ENCODE measurements around the gene COLEC11.

The COLEC11 gene

DNA sequence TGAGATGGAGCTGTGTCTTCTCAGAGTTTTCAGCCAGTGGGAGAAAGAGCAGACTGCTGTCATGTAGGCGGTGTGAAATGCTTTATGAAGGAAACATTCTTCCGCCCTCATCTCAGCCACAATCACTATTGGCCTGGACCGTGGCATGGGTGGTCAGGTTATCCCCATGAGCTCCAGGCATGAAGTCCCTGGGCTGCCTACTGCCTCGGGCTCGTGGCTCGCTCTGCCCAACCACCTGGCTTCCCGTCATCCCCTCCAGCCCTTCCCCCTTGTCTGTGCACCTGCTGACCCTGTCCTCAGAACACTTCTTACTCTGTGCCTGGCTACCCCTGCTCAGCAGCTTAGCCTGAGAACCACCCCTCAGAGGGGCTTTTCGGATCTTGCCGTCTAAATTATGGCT is 15.5 kb downstream of the COLEC11 start:
- no peak overlapping the region for H3K9ac ChIP-seq (ENCODE audit: low read length)
- no peak overlapping the region for H3K4me2 ChIP-seq (ENCODE audit: low read depth, low read length, poor library complexity, severe bottlenecking)
- peak overlapping the region; percentile 59 for H3K27ac ChIP-seq (ENCODE audit: low read depth, low read length)
- no peak overlapping the region for H3K4me3 ChIP-seq (ENCODE audit: insufficient read depth, low read length, poor library complexity, severe bottlenecking)
- no peaks in the 10 kb centered on the region for H4K20me1 ChIP-seq (ENCODE audit: low read depth, low read length)
- no peaks in the 10 kb centered on the region for H3K36me3 ChIP-seq (ENCODE audit: low read length)
- H2AFZ ChIP-seq (ENCODE audit: low read depth, low read length, severe bottlenecking): no peak overlapping the region
- no peaks in the 10 kb centered on the region for H3K79me2 ChIP-seq (ENCODE audit: insufficient read depth, low read length)
- H3K9me2 ChIP-seq (replicated peaks; ENCODE audit: insufficient read depth, low read length): no peaks in the 10 kb centered on the region
- no peaks in the 10 kb centered on the region for H3F3A ChIP-seq (ENCODE audit: insufficient read depth)
- no peaks in the 10 kb centered on the region for H3K27me3 ChIP-seq (ENCODE audit: low read length)
- H3K9me3 ChIP-seq (ENCODE audit: insufficient read depth, low read length): no peaks in the 10 kb centered on the region
- TF ChIP-seq EZH2phosphoT487 (conservative IDR thresholded peaks at IDR 0.05; ENCODE audit: low read length): no peak
- TF ChIP-seq, protein P1, sequence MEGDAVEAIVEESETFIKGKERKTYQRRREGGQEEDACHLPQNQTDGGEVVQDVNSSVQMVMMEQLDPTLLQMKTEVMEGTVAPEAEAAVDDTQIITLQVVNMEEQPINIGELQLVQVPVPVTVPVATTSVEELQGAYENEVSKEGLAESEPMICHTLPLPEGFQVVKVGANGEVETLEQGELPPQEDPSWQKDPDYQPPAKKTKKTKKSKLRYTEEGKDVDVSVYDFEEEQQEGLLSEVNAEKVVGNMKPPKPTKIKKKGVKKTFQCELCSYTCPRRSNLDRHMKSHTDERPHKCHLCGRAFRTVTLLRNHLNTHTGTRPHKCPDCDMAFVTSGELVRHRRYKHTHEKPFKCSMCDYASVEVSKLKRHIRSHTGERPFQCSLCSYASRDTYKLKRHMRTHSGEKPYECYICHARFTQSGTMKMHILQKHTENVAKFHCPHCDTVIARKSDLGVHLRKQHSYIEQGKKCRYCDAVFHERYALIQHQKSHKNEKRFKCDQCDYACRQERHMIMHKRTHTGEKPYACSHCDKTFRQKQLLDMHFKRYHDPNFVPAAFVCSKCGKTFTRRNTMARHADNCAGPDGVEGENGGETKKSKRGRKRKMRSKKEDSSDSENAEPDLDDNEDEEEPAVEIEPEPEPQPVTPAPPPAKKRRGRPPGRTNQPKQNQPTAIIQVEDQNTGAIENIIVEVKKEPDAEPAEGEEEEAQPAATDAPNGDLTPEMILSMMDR (IDR thresholded peaks at IDR 0.05; ENCODE audit: insufficient read depth, low read length, poor library complexity, severe bottlenecking): no peak

DNA sequence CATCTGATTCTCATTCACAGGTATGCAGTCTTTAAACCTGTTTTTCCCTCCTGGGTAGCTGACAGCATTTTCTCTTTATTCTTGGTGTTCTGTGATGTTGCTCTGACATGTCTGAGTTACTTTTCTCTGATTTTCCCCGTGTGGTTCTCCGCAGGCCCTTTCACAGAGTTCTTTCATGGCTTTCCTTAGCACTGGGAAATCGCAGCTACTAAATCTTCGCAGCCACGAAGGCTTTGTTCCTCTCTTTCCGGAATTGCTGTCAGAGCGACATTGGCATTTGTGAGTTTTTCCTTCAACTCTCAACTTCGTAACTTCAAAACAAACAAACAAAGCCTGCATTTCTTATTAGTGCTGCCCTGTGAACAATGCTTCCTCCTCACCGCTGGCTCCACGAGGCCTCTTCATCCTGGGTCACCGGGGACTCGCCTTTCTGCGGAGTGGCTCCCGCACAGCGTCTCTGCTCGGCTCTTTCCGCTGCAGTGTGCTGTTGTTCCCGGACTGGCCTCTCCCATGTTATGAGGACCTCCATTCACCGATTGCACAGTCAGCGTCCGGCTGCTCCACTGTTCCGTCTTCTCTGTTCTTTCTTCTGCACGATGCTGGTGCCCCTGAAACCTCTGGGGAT is 16.1 kb downstream of the COLEC11 start:
- Histone ChIP-seq H3K9me3 (ENCODE audit: insufficient read depth, low read length) (no peaks in the 10 kb centered on the region), H3K4me3 (ENCODE audit: insufficient read depth, low read length, poor library complexity, severe bottlenecking) (no peak overlapping the region), H3K27me3 (ENCODE audit: low read length) (no peaks in the 10 kb centered on the region), H3F3A (ENCODE audit: insufficient read depth) (no peaks in the 10 kb centered on the region), H4K20me1 (ENCODE audit: low read depth, low read length) (no peaks in the 10 kb centered on the region), H3K27ac (ENCODE audit: low read depth, low read length) (peak overlapping the region; percentile 59; the same call in 1 of the 2 replicates), H2AFZ (ENCODE audit: low read depth, low read length, severe bottlenecking) (no peak overlapping the region), H3K36me3 (ENCODE audit: low read length) (no peaks in the 10 kb centered on the region), H3K79me2 (ENCODE audit: insufficient read depth, low read length) (no peaks in the 10 kb centered on the region), H3K9ac (ENCODE audit: low read length) (no peak overlapping the region), H3K9me2 (replicated peaks; ENCODE audit: insufficient read depth, low read length) (no peaks in the 10 kb centered on the region), H3K4me2 (ENCODE audit: low read depth, low read length, poor library complexity, severe bottlenecking) (no peak overlapping the region)
- TF ChIP-seq EZH2phosphoT487 (conservative IDR thresholded peaks at IDR 0.05; ENCODE audit: low read length): no peak
- TF ChIP-seq, protein P1 (IDR thresholded peaks at IDR 0.05; ENCODE audit: insufficient read depth, low read length, poor library complexity, severe bottlenecking): no peak

DNA sequence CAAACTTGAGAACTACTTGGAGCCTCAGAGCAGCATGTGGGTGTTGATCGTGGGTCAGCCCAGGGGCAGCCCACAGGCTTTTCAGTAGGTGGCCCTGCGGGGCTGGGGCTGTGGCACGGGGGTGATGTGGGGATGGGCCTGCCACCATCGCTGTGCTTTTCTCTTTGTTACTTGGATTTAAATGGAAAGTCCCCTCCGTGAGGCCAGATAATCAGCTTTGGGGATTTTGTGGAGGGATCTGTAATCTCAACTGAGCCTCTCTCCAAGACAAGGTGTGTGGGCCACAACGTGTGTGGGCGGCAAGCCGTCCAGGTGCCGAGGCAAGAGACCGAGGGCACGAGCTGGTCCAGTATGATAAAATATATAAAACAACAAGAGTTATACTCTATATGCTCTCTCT is 16.7 kb downstream of the COLEC11 start:
- Histone ChIP-seq H3K4me2 (ENCODE audit: low read depth, low read length, poor library complexity, severe bottlenecking) (no peak overlapping the region), H3K27ac (ENCODE audit: low read depth, low read length) (no peak overlapping the region), H3K9me3 (ENCODE audit: insufficient read depth, low read length) (no peaks in the 10 kb centered on the region), H2AFZ (ENCODE audit: low read depth, low read length, severe bottlenecking) (no peak overlapping the region), H3F3A (ENCODE audit: insufficient read depth) (no peaks in the 10 kb centered on the region), H3K9ac (ENCODE audit: low read length) (no peak overlapping the region), H3K27me3 (ENCODE audit: low read length) (no peaks in the 10 kb centered on the region), H3K36me3 (ENCODE audit: low read length) (no peaks in the 10 kb centered on the region), H3K79me2 (ENCODE audit: insufficient read depth, low read length) (no peaks in the 10 kb centered on the region), H3K4me3 (ENCODE audit: insufficient read depth, low read length, poor library complexity, severe bottlenecking) (no peak overlapping the region), H3K9me2 (replicated peaks; ENCODE audit: insufficient read depth, low read length) (no peaks in the 10 kb centered on the region), H4K20me1 (ENCODE audit: low read depth, low read length) (no peaks in the 10 kb centered on the region)
- no peak for TF ChIP-seq EZH2phosphoT487 (conservative IDR thresholded peaks at IDR 0.05; ENCODE audit: low read length)
- TF ChIP-seq, protein P1 (IDR thresholded peaks at IDR 0.05; ENCODE audit: insufficient read depth, low read length, poor library complexity, severe bottlenecking): no peak

Measured in SU-DHL-6 (cell line).